Fibroblast of lung (primary cell): ENCODE results near the gene PCSK2.

ENCODE experiments used
- CTCF ChIP-seq, 2 donors: IDR thresholded peaks in 1 of 2; conservative IDR thresholded peaks in 1 of 2; 1 replicate in 1 of 2; 2 replicates in 1 of 2; pipeline ENCODE4 v1.5.1; 2011 to 2012; ENCODE audit warnings: low read length in 2 of 2, control low read depth in 1 of 2, inconsistent platforms in 1 of 2, low read depth in 1 of 2, mild to moderate bottlenecking in 1 of 2
- EZH2 ChIP-seq: IDR thresholded peaks from 2 replicates; pipeline ENCODE4 v1.5.1; 2012; ENCODE audit warnings: low read length, control low read depth, mild to moderate bottlenecking; ENCODE audit errors: missing control alignments

- no peak for TF ChIP-seq CTCF (conservative IDR thresholded peaks at IDR 0.05 in 1 of 2, IDR thresholded peaks at IDR 0.05 in 1 of 2; ENCODE audit: low read depth in 1 of 2, low read length in 2 of 2)
- TF ChIP-seq EZH2: no peak
Observed at GRCh38 chr20:17460119-17460518, 233.3 kb downstream of the PCSK2 start.
